Posterior vena cava (tissue), 2 donors: ENCODE data around the gene GNB3. TPM values are rescaled to one million over a fixed set of nuclear protein-coding genes. Genes with fewer than 3 reads are reported as not detected.

Source experiments
- DNase-seq: peaks from one replicate; pipeline ENCODE4 v3.0.0-alpha.2; 2020; ENCODE audit warnings: low spot score
- intact Hi-C, 2 donors: fragments of 100-400 bp; cut with DNase I; formaldehyde crosslinking; loops; one replicate each; pipeline versions ENCODE4 v1.14.1 to v1.14.2; 2022 to 2023
- total RNA-seq, 2 donors: library from RNA; stranded (reverse); fragmentation: NEBNext Ultra II Directional; extraction: Animal tissue kit (Norgen Biotek cat#: 25700); gene quantifications; one replicate each; pipeline ENCODE4 v1.2.1, GENCODE V29; 2021
- donor health status: DM: yes; HTN: yes; CAD: no.
- donor health status: DM: yes; HTN: yes; CAD: no.

GNB3 gene
- total RNA-seq, 2 donors from 2014 or later = 3.6 to 4.0 TPM

DNA sequence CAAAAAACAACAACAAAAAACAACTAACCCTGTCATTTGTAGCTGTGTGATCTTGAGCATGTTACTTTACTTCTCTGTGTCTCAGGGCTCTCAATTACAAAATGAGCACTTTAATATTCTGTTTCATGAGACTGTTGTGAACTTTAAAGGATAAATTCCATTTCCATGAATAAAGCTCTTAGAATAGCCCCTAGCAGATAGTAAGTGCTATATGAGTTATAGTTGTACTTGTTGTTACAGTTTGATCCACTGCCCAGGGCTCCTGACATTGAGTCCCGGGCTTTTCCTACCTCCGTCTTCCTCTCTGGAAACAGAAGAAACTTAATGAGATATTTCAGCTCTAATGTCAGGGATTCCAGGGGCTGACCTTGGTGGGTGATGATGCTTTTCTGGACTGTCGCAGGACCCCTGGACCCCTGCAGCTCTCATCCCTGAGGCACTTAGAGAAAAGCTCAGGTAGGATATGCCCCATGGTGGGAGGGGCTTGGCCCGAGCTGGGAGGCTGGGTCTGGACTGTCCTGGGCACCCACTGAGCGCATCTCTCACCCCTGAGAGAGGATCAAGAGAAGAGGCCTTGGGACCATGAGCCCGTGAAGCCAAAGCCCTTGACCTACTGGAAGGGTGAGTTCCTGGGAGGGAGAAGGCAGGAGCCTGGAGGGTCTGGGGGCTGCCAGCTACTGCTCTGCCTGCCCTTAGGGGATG, 7.4 kb upstream of the GNB3 start:
- intact Hi-C loops = no loop called here
- DNase-seq = no peak

GRCh38 chr12:6834254-6834653, 6.5 kb upstream of the GNB3 start:
- intact Hi-C loops = no loop called here

DNA sequence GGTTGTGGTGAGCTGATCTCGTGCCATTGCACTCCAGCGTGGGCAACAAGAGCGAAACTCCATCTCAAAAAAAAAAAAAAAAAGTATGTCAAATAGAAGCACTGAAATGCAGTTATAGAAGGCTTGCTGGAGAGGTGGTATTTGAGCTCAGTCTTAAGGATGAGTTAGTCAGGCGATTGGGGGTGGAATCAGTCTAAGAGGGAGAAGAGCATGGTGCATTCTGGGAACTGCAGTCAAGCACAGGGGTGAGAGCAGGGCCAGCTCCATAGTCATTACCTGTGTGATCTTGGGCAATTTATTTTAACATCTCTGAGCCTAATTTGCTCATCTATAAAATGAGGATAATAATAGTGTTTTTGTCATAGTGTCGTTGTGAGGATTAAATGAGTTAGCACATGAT, 5.9 kb upstream of the GNB3 start:
- intact Hi-C loops = loop anchor here in 1 of 2 donors (5.0 kb wide), 1 partner anchor 73 kb away; no protein-coding TSS in a partner anchor

More at GRCh38 chr12:6834254-6834653, 6.5 kb upstream of the GNB3 start:
- no peak for DNase-seq

DNA sequence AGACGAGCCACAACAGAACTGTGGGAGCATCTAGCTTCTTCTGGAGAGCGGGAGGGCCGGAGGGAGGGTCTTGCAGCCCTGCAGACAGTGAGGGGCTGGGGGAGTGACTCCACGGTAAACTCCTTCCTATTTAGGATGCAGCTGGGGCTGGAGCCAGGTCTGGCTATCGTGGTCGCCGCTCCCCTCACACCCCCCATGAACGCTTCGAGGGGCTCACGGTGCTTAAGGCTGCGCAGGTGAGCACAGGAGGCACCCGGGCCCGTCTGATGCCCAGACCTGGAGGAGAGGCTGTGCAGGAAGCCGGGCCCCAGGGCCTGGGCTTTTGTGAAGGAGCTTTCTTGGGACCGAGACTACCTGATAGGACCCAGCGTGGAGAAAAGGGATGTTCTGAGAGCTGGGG, 3.9 kb upstream of the GNB3 start:
- no peak for DNase-seq
- intact Hi-C loops = loop anchor here in 1 of 2 donors (5.0 kb wide), 1 partner anchor 75 kb away; no protein-coding TSS in a partner anchor

More for the DNA sequence above, 5.9 kb upstream of the GNB3 start:
- no peak for DNase-seq

DNA sequence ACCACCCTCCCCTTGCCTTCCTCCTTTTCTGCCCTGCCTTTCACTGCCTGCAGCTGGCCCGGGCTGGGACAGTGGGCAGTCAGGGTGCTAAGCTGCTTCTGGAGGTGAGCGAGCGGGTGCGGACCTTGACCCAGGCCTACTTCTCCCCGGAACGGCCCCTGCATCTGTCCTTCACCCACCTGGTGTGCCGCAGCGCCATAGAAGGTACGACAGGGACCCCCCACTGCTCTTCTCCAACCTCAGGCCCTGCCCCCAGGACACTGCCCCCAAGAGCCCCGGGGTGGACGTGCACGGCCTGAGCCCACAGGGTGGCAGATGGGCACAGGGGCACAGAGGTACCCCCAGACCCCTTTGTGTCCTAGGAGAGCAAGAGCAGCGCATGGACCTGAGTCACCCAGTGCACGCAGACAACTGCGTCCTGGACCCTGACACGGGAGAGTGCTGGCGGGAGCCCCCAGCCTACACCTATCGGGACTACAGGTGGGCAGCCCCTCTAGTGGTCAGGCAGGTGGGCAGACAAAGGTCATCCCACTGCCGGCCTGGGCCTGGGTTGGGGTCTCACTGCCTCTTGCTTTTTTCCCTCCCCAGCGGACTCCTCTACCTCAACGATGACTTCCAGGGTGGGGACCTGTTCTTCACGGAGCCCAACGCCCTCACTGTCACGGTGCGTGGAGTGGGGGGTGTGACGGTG, 3.2 kb upstream of the GNB3 start:
- intact Hi-C loops = loop anchor here in 1 of 2 donors (5.0 kb wide), 1 partner anchor 75 kb away; no protein-coding TSS in a partner anchor
- no peak for DNase-seq

- no peak for DNase-seq
- intact Hi-C loops = loop anchor here in 1 of 2 donors (5.0 kb wide), 1 partner anchor 77 kb away; no protein-coding TSS in a partner anchor
Observed at GRCh38 chr12:6838854-6839253, 1.9 kb upstream of the GNB3 start.

GRCh38 chr12:6839482-6840201, 1.1 kb upstream of the GNB3 start:
- intact Hi-C loops = loop anchor here in 1 of 2 donors (5.0 kb wide), 1 partner anchor 77 kb away; no protein-coding TSS in a partner anchor
- no peak for DNase-seq

GRCh38 chr12:6840330-6840729, 395 bp upstream of the GNB3 start:
- no peak for DNase-seq

GRCh38 chr12:6842075-6842474, 1.4 kb downstream of the GNB3 start:
- intact Hi-C loops = no loop called here
- DNase-seq = no peak

More at GRCh38 chr12:6840330-6840729, 395 bp upstream of the GNB3 start:
- intact Hi-C loops = no loop called here

GRCh38 chr12:6843118-6843902, 2.6 kb downstream of the GNB3 start:
- no peak for DNase-seq
- intact Hi-C loops = no loop called here

GRCh38 chr12:6845395-6845794, 4.7 kb downstream of the GNB3 start:
- no peak for DNase-seq
- intact Hi-C loops = no loop called here

GRCh38 chr12:6846316-6846869, 5.7 kb downstream of the GNB3 start:
- intact Hi-C loops = no loop called here

DNA sequence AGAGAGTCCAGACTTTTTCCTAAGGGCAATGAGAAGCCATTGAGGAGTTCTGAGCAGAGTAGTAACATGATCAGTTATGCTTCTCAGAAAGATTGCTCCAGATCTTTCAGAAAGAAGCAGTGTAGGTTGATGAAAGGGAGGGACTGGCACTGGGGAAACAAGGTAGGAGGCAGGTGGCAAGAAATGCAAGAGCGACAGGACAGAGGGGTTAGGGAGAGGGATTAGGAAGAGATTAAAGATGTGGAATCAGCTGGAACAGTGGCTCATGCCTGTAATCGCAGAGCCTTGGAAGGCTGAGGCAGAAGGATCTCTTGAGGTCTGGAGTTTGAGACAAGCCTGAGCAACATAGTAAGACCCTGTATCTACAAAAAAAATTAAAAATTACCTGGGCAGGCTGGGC, 7.0 kb downstream of the GNB3 start:
- intact Hi-C loops = no loop called here
- no peak for DNase-seq

More at GRCh38 chr12:6846316-6846869, 5.7 kb downstream of the GNB3 start:
- no peak for DNase-seq

- DNase-seq = no peak
- intact Hi-C loops = no loop called here
Observed at GRCh38 chr12:6849427-6849826, 8.7 kb downstream of the GNB3 start.

DNA sequence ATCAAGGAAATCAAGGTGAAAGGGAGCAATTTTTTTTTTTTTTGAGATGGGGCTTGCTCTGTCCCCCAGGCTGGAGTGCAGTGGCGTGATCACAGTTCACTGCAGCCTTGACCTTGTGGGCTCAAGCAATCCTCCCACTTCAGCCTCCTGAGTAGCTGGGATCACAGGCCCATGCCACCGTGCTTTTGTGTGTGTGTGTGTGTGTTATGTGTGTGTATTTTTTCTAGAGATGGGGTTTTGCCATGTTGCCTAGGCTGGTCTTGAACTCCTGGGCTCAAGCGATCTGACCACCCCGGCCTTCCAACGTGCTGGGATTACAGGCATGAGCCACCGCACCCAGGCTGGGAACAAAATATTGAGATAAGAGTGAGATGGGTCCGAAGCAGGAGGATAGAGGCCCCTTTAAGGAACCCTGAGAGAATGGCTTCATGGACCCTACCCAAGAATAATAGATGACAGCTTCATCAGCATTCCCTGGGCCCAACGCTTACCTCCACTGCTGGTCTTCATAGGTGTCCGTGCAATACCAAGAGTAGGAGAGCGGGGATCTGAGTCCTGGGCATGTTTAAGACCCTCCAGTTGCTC, 9.3 kb downstream of the GNB3 start:
- DNase-seq = no peak
- intact Hi-C loops = no loop called here

DNA sequence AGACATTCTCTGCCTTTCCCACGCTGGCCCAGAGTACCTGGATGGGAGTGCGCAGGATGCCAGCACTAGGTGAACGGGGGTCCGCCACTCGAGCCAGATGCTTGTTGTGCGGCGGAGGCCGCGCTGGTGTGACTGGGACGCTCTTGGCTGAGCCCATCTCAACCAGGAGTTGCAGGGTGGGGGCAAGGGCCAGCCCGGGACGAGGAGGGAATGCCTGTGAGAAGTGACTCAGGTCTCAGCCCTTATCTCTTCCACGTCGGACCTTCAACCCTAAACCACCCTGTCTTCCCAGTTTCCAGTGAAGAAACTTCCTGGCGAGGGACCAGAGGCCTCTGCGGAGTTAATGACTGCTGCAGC, 10.0 kb downstream of the GNB3 start:
- DNase-seq = no peak
- intact Hi-C loops = no loop called here

DNA sequence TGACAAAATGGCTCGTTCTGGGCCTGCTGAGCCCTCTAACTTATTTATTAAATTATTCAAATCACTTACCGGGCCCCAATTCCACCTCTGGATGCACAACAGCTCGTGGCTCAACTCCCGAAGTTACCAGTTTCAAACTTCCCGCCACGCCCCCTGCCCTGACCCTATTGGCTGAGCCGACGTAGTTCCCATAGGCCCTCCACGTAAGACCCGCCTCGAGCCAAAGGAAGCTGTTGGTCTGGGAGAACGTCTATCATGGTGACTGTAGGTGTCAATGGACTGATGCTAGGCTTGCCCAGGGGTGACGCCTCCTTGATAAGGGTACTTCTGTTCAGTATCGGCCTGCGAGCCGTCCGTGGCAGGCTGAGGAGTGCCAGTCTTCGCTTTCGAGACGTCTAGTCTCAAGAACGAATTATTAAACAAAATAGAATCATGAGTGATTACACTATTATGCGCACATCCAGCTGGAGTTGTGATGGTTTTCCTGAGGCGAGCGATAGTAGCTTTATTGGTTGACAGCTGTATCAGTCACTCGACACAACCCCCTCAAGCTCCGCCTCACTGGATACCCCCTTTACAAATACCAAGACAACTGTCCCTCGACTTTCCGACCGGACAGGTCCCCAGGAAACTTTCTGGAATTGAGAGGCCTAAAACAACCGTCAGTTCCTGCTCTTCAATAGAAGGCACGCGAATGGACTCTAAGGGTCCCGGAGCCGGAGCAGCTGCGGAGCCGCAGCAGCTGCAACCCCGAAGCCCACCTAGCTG, 10.6 kb downstream of the GNB3 start, which contains the start of gene CDCA3:
TSS of gene CDCA3 (minus strand) at position 134 of the 768 bp plus-strand sequence. CDS start 334 bp downstream, outside the sequence.
- intact Hi-C loops = no loop called here
- peak; percentile 98 for DNase-seq
